Caco-2 (cell line): ENCODE results near the gene GABRB1. TPM values are rescaled to one million over a fixed set of nuclear protein-coding genes. Genes with fewer than 3 reads are reported as not detected.

Source experiments
- BruUV-seq: library from RNA; stranded (reverse); fragments of 400-500 nt; replicated peaks from 2 replicates; lab custom pipeline; 2021; lab: Mats Ljungman, UMichigan
- CTCF ChIA-PET: fragments of 300-600 bp; sonication (Branson Sonifier 250); formaldehyde crosslinking; loops from one replicate; lab custom pipeline; 2022; ENCODE audit warnings: antibody characterized with exemption; lab: Charles Lee
- POLR2A ChIA-PET: fragments of 300-600 bp; sonication (Branson Sonifier 250); formaldehyde crosslinking; loops from one replicate; lab custom pipeline; 2022; ENCODE audit warnings: antibody characterized with exemption; lab: Charles Lee
- DNase-seq, 2 experiments: peaks; one replicate each; pipeline versions ENCODE4 v3.0.0 to v3.0.0-alpha.2; 2020 to 2022
- H3K27me3 ChIP-seq: replicated peaks from 2 replicates; pipeline ENCODE4 v1.6.0; 2011; ENCODE audit warnings: low read length; ENCODE audit not compliant: control insufficient read depth, insufficient read depth
- H3K36me3 ChIP-seq: 2 replicates; pipeline ENCODE4 v1.5.1; 2011; ENCODE audit warnings: low read length; ENCODE audit not compliant: control insufficient read depth, insufficient read depth
- H3K4me1 ChIP-seq: fragments of 250-450 bp; sonication (Bioruptor Pico); 2 replicates; pipeline ENCODE4 v1.5.1; 2020; ENCODE audit warnings: mild to moderate bottlenecking
- H3K4me3 ChIP-seq: 2 replicates; pipeline ENCODE4 v1.5.1; 2011; ENCODE audit warnings: low read depth, mild to moderate bottlenecking, control low read depth, low read length
- H3K9me3 ChIP-seq: fragments of 250-450 bp; sonication (Bioruptor Pico); 2 replicates; pipeline ENCODE4 v1.5.1; 2020; ENCODE audit warnings: mild to moderate bottlenecking, moderate library complexity
- H3K27ac Mint-ChIP-seq: one replicate; pipeline ENCODE4 v1.8.0; 2022; ENCODE audit warnings: mixed read lengths; ENCODE audit not compliant: unreplicated experiment
- H3K27me3 Mint-ChIP-seq: one replicate; pipeline ENCODE4 v1.8.0; 2022; ENCODE audit warnings: mixed read lengths; ENCODE audit not compliant: insufficient read depth, unreplicated experiment
- H3K36me3 Mint-ChIP-seq: one replicate; pipeline ENCODE4 v1.8.0; 2022; ENCODE audit warnings: mild to moderate bottlenecking, mixed read lengths; ENCODE audit not compliant: insufficient read depth, unreplicated experiment
- H3K4me1 Mint-ChIP-seq: one replicate; pipeline ENCODE4 v1.8.0; 2022; ENCODE audit warnings: low read depth, mixed read lengths; ENCODE audit not compliant: unreplicated experiment
- H3K4me3 Mint-ChIP-seq: one replicate; pipeline ENCODE4 v1.8.0; 2022; ENCODE audit warnings: mild to moderate bottlenecking, moderate library complexity, mixed read lengths; ENCODE audit not compliant: unreplicated experiment
- H3K9me3 Mint-ChIP-seq: one replicate; pipeline ENCODE4 v1.8.0; 2022; ENCODE audit warnings: mixed read lengths; ENCODE audit not compliant: unreplicated experiment
- intact Hi-C: fragments of 100-400 bp; cut with micrococcal nuclease; formaldehyde crosslinking; loops from one replicate; pipeline ENCODE4 v1.10.0; 2022; ENCODE audit not compliant: unreplicated experiment
- total RNA-seq: library from RNA; stranded (reverse); gene quantifications from 2 replicates; pipeline ENCODE4 v1.2.3, GENCODE V29; 2022
- TF ChIP-seq, protein P1 (sequence below), 2 experiments: fragments of 200-600 bp in 1 of 2; IDR thresholded peaks; 1 replicate in 1 of 2; 2 replicates in 1 of 2; pipeline versions ENCODE4 v1.5.1 to v1.8.0; 2011 to 2022; ENCODE audit warnings: antibody characterized with exemption in 1 of 2, control low read depth in 1 of 2, inconsistent platforms in 1 of 2, low read depth in 1 of 2, low read length in 1 of 2, mild to moderate bottlenecking in 1 of 2, moderate library complexity in 1 of 2; ENCODE audit not compliant: insufficient read depth in 1 of 2, severe bottlenecking in 1 of 2, unreplicated experiment in 1 of 2

The GABRB1 gene
- total RNA-seq, 1 experiment from 2014 or later = 10.3 TPM

DNA sequence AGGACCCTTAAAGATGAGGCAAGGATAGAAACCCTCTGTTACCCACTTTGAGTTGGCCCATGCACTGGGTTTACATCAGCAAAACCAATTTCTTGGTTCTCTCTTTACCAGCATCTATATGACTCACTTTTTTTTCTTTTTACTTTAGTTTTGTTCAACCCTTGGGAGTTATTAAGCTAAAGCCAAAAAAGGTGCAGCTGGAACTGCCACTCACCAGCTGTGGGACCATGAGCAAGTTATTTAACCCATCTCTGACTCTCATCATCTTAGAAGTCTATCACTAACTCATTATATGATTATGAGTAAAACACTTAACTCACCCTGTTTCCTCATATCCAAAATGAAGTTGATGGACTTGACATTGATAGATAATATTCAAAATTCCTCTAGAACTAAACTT, 53.4 kb downstream of the GABRB1 start:
- BruUV-seq = no TSS peak
- Mint-ChIP-seq H3K9me3 (no peaks in the 10 kb centered on the region), H3K4me1 (no peaks in the 10 kb centered on the region), H3K36me3 (no peaks in the 10 kb centered on the region), H3K4me3 (no peak overlapping the region), H3K27ac (no peak overlapping the region), H3K27me3 (no peaks in the 10 kb centered on the region)
- no peak overlapping the region for H3K4me3 ChIP-seq
- TF ChIP-seq, protein P1, sequence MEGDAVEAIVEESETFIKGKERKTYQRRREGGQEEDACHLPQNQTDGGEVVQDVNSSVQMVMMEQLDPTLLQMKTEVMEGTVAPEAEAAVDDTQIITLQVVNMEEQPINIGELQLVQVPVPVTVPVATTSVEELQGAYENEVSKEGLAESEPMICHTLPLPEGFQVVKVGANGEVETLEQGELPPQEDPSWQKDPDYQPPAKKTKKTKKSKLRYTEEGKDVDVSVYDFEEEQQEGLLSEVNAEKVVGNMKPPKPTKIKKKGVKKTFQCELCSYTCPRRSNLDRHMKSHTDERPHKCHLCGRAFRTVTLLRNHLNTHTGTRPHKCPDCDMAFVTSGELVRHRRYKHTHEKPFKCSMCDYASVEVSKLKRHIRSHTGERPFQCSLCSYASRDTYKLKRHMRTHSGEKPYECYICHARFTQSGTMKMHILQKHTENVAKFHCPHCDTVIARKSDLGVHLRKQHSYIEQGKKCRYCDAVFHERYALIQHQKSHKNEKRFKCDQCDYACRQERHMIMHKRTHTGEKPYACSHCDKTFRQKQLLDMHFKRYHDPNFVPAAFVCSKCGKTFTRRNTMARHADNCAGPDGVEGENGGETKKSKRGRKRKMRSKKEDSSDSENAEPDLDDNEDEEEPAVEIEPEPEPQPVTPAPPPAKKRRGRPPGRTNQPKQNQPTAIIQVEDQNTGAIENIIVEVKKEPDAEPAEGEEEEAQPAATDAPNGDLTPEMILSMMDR (IDR thresholded peaks at IDR 0.05; ENCODE audit: insufficient read depth in 1 of 2, low read depth in 1 of 2, low read length in 1 of 2, severe bottlenecking in 1 of 2, unreplicated experiment in 1 of 2) = no peak
- no peaks in the 10 kb centered on the region for H3K9me3 ChIP-seq
- H3K36me3 ChIP-seq = no peaks in the 10 kb centered on the region
- DNase-seq = no peak
- ChIA-PET CTCF (no interaction called here), POLR2A (no interaction called here)
- H3K27me3 ChIP-seq = no peaks in the 10 kb centered on the region; the same call in 1 of the 2 replicates
- H3K4me1 ChIP-seq = no peaks in the 10 kb centered on the region
- intact Hi-C loops = no loop called here

DNA sequence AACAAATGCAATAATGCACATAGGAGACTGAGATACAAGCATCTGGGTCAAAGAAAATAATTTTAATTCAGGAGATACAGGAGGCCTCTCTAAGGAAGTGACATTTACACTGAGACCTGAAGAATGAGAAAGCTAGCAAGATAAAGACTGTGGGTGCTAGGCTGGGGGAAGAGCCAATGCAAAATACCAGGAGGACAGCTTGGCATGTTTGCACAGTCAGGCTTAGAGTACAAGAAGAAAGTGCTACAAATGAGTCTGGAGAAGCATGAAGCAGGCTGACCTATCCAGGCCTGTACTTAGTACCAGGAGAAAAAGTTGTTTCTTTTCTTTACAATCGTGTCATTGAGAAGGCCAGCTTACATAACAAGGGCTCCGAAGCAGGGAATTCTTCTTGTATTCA, 56.9 kb downstream of the GABRB1 start:
- Histone ChIP-seq H3K4me3 (no peak overlapping the region), H3K4me1 (no peaks in the 10 kb centered on the region), H3K9me3 (no peaks in the 10 kb centered on the region), H3K36me3 (no peaks in the 10 kb centered on the region), H3K27me3 (no peaks in the 10 kb centered on the region; the same call in 1 of the 2 replicates)
- ChIA-PET CTCF (no interaction called here), POLR2A (no interaction called here)
- Mint-ChIP-seq H3K9me3 (no peaks in the 10 kb centered on the region), H3K27me3 (no peaks in the 10 kb centered on the region), H3K36me3 (no peaks in the 10 kb centered on the region), H3K4me3 (no peak overlapping the region), H3K27ac (no peak overlapping the region), H3K4me1 (no peaks in the 10 kb centered on the region)
- intact Hi-C loops = no loop called here
- DNase-seq = no peak
- no TSS peak for BruUV-seq
- TF ChIP-seq, protein P1 (IDR thresholded peaks at IDR 0.05; ENCODE audit: insufficient read depth in 1 of 2, low read depth in 1 of 2, low read length in 1 of 2, severe bottlenecking in 1 of 2, unreplicated experiment in 1 of 2) = no peak

DNA sequence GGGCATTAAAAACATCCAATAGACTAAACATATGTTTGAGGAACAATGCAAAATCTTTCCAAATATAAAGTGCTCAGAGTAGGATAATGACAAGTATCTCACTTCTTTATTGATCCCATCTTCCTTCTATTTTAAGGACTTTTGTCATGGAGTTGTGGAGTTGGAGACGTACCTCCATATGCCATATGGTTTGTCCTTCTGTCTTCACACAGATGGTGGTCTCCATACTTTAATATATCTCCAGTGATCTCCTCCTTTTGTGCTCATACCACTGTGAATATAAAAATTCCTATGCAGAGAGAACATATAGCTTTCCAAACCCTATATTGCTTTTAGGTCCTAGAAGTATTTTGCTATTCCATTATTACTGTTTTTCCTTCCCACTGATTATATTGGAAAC, 64.5 kb downstream of the GABRB1 start:
- Mint-ChIP-seq H3K9me3 (no peaks in the 10 kb centered on the region), H3K27me3 (no peaks in the 10 kb centered on the region), H3K27ac (no peak overlapping the region), H3K4me3 (no peak overlapping the region), H3K4me1 (no peaks in the 10 kb centered on the region), H3K36me3 (no peaks in the 10 kb centered on the region)
- TF ChIP-seq, protein P1 (IDR thresholded peaks at IDR 0.05; ENCODE audit: insufficient read depth in 1 of 2, low read depth in 1 of 2, low read length in 1 of 2, severe bottlenecking in 1 of 2, unreplicated experiment in 1 of 2) = no peak
- intact Hi-C loops = no loop called here
- BruUV-seq = no TSS peak
- ChIA-PET POLR2A (no interaction called here), CTCF (no interaction called here)
- Histone ChIP-seq H3K4me1 (no peaks in the 10 kb centered on the region), H3K4me3 (no peak overlapping the region), H3K36me3 (no peaks in the 10 kb centered on the region), H3K9me3 (no peaks in the 10 kb centered on the region), H3K27me3 (no peaks in the 10 kb centered on the region)
- DNase-seq = no peak
